HG02588 (cell line): Measurements from ENCODE around the gene THOP1.

Experiments
- ATAC-seq: cut with Tn5 transposase; IDR thresholded peaks from one replicate; pipeline ENCODE4 v1.9.1; 2021; ENCODE audit warnings: mild to moderate bottlenecking, moderate library complexity; ENCODE audit not compliant: unreplicated experiment

Gene THOP1

GRCh38 chr19:2761876-2762782 is 23.2 kb upstream of the THOP1 start:
- no peak for ATAC-seq

GRCh38 chr19:2762783-2763496 is 22.4 kb upstream of the THOP1 start:
- no peak for ATAC-seq

GRCh38 chr19:2763687-2764086 is 21.6 kb upstream of the THOP1 start:
- no peak for ATAC-seq

GRCh38 chr19:2764945-2765344 is 20.4 kb upstream of the THOP1 start:
- ATAC-seq: no peak

- no peak for ATAC-seq
Observed at GRCh38 chr19:2765376-2765775, 19.9 kb upstream of the THOP1 start.

GRCh38 chr19:2766594-2767372 is 18.5 kb upstream of the THOP1 start:
- no peak for ATAC-seq

GRCh38 chr19:2767688-2768087 is 17.6 kb upstream of the THOP1 start:
- ATAC-seq: no peak

GRCh38 chr19:2768365-2769132 is 16.8 kb upstream of the THOP1 start:
- no peak for ATAC-seq

- ATAC-seq: no peak
Observed at GRCh38 chr19:2769218-2769617, 16.1 kb upstream of the THOP1 start.

- ATAC-seq: no peak
Observed at GRCh38 chr19:2770055-2771013, 15.0 kb upstream of the THOP1 start.

- no peak for ATAC-seq
Observed at GRCh38 chr19:2771786-2772674, 13.3 kb upstream of the THOP1 start.

- ATAC-seq: no peak
Observed at GRCh38 chr19:2774083-2774679, 11.1 kb upstream of the THOP1 start.

GRCh38 chr19:2774953-2775555 is 10.2 kb upstream of the THOP1 start:
- no peak for ATAC-seq

GRCh38 chr19:2775556-2776430 is 9.5 kb upstream of the THOP1 start:
- ATAC-seq: no peak

- no peak for ATAC-seq
Observed at GRCh38 chr19:2777952-2778683, 7.2 kb upstream of the THOP1 start.

- no peak for ATAC-seq
Observed at GRCh38 chr19:2779121-2779740, 6.1 kb upstream of the THOP1 start.
